Measurements from ENCODE around the gene PRR23A.

The PRR23A gene

DNA sequence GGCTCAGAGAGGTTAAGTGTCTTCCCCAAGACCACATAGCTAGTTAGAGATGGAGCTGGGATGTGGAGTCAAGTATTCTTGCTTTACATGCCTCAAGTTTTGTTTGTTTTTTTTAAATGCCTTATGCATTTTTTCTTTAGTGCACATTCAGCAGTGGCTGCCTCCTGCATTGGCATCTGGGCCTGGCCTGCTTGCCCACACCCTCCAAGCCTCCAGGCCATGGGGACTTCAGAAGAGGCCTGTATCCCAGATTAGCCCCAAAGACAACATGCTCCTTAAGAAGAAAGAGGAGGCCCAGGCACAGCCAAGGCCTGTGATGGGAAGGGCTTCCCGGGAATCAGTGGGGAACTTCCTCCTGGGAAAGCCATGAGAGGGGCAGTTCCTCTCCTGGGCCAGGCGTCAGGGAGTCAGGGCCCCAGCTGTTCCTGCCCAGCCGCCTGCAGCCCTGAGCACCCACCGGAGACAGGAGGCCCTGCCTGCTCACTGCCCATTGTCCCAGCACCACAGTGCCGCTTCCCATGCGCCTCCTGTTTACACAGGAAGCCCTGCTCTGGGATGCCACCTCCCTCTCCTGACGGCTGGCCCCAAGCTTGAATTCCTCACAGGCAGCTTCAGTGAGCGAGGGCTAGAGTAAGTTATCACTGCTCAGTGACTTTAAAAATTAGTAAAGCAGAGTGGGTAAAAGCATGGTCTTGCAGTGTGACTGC is 43.1 kb downstream of the PRR23A start:
- no peak for DNase-seq (ENCODE audit: low spot score in 2 of 2)
- H3K36me3 Mint-ChIP-seq (ENCODE audit: insufficient read depth) = no peaks in the 10 kb centered on the region
- H3K27ac Mint-ChIP-seq (ENCODE audit: low read depth) = no peak overlapping the region
- peaks cover 6% of the 10 kb centered on the region for H3K9me3 Mint-ChIP-seq
- H3K4me3 Mint-ChIP-seq = no peak overlapping the region
- H3K27me3 Mint-ChIP-seq = peaks cover 79% of the 10 kb centered on the region
- peaks cover 23% of the 10 kb centered on the region for H3K4me1 Mint-ChIP-seq
- ATAC-seq (replicated peaks; ENCODE audit: extremely low read depth, poor library complexity, severe bottlenecking) = no peak

DNA sequence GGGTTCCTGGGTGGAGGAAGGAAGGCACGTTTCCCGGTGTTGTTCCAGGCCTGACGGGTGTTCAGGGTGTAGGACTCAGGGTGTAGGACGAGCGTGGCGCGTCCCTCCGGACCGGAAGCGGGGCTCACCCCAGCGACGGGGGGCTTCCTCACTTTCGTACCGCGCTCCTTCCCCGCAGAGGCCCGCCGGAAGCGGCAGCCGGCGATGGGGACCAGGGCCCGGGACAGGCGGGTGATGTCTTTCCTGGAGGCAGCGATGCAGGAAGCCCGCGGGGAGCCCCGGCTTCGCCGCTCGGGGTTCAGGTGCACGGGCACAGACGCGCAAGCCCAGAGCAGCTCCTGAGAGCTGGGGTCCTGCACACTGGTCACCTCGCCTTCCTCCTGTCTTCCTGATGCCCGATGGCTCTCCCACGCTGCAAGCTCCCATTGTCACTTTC is 45.6 kb downstream of the PRR23A start:
- Mint-ChIP-seq H3K9me3 (peaks cover 6% of the 10 kb centered on the region), H3K4me3 (peak overlapping the region; percentile 2), H3K27me3 (peaks cover 87% of the 10 kb centered on the region), H3K36me3 (ENCODE audit: insufficient read depth) (no peaks in the 10 kb centered on the region), H3K27ac (ENCODE audit: low read depth) (no peak overlapping the region), H3K4me1 (peaks cover 23% of the 10 kb centered on the region)
- ATAC-seq (replicated peaks; ENCODE audit: extremely low read depth, poor library complexity, severe bottlenecking) = no peak
- DNase-seq (ENCODE audit: low spot score in 2 of 2) = no peak

Data from central memory CD8-positive, alpha-beta T cell (primary cell).